Activated CD4-positive, alpha-beta T cell treated with anti-CD3 and anti-CD28 coated beads, Interleukin-2, amount 50 U/mL, for 16 hours (primary cell): ENCODE results near the gene HTT.
A peak's percentile ranks its signal among the peaks of the same experiment; 100 is the strongest.
"Not testable (repeated sequence)": the region's sequence is repeated elsewhere in the genome, so short reads cannot be mapped to it uniquely, and the experiment has no call there.

Experiments used
- DNase-seq: peaks from one replicate; pipeline ENCODE4 v3.0.0-alpha.2; 2020

The HTT gene

GRCh38 chr4:3085948-3086670 is 11.6 kb downstream of the HTT start:
- peak; percentile 41 for DNase-seq

GRCh38 chr4:3087115-3087797 is 12.8 kb downstream of the HTT start:
- DNase-seq, result no peak

- DNase-seq, result no peak
Measured at GRCh38 chr4:3091464-3091863, 17.0 kb downstream of the HTT start.

GRCh38 chr4:3094701-3095100 is 20.2 kb downstream of the HTT start:
- DNase-seq, result not testable (repeated sequence)

GRCh38 chr4:3096202-3096601 is 21.7 kb downstream of the HTT start:
- DNase-seq, result no peak

GRCh38 chr4:3098346-3098745 is 23.9 kb downstream of the HTT start:
- DNase-seq, result no peak

GRCh38 chr4:3106339-3107186 is 32.1 kb downstream of the HTT start:
- DNase-seq, result peak; percentile 91

- DNase-seq, result no peak
Measured at GRCh38 chr4:3107271-3107670, 32.8 kb downstream of the HTT start.

GRCh38 chr4:3107691-3108121 is 33.2 kb downstream of the HTT start:
- no peak for DNase-seq

GRCh38 chr4:3108211-3108610 is 33.7 kb downstream of the HTT start:
- no peak for DNase-seq

- no peak for DNase-seq
Measured at GRCh38 chr4:3111461-3111860, 37.0 kb downstream of the HTT start.

GRCh38 chr4:3112201-3112600 is 37.7 kb downstream of the HTT start:
- DNase-seq, result no peak

- no peak for DNase-seq
Measured at GRCh38 chr4:3112609-3113469, 38.4 kb downstream of the HTT start.

GRCh38 chr4:3114377-3114776 is 39.9 kb downstream of the HTT start:
- no peak for DNase-seq

GRCh38 chr4:3115637-3116270 is 41.3 kb downstream of the HTT start:
- no peak for DNase-seq

- no peak for DNase-seq
Measured at GRCh38 chr4:3116955-3117354, 42.5 kb downstream of the HTT start.

- DNase-seq, result no peak
Measured at GRCh38 chr4:3118312-3118711, 43.8 kb downstream of the HTT start.

- DNase-seq, result no peak
Measured at GRCh38 chr4:3119464-3119863, 45.0 kb downstream of the HTT start.

GRCh38 chr4:3121110-3121509 is 46.6 kb downstream of the HTT start:
- DNase-seq, result no peak

- no peak for DNase-seq
Measured at GRCh38 chr4:3121596-3121995, 47.1 kb downstream of the HTT start.

- DNase-seq, result no peak
Measured at GRCh38 chr4:3122081-3122563, 47.6 kb downstream of the HTT start.

- DNase-seq, result no peak
Measured at GRCh38 chr4:3123181-3123671, 48.7 kb downstream of the HTT start.
